Measurements from ENCODE around the gene REEP1. TPM values are rescaled to one million over a fixed set of nuclear protein-coding genes. Genes with fewer than 3 reads are reported as not detected.

Gene REEP1
- total and polyA plus RNA-seq, 2 of the 13 experiments (the other 11 are each of a cell fraction or from before 2014, with no cell fraction given), result 0.27 TPM; not detected in 1

DNA sequence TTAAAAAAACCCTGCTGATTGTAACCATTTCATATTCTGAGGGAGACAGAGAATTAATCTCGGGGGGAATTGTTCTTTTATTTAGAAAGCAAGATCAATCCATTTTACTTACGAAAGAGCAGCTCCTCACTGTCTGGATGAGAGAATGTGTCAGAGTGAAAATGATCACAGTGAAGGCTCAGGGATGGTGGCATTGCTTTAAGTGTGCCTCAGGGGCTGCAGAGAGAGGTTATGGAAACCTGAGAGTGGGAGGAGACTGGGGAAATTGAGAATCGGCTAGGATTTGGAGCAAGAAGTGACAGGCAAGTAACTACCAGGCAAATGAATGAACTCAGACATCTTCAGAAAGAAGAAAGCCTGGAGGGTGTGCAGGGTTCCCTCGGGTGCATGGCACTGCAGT is 104.0 kb downstream of the REEP1 start:
- Histone ChIP-seq H4K20me1 (ENCODE audit: insufficient read depth, low read length) (no peaks in the 10 kb centered on the region), H2AFZ (ENCODE audit: low read length) (no peak overlapping the region), H3K4me3 (replicated peaks in 1 of 3; ENCODE audit: insufficient read depth in 1 of 3, low read depth in 2 of 3, low read length in 3 of 3) (no peak overlapping the region), H3K36me3 (replicated peaks in 1 of 2; ENCODE audit: control insufficient read depth in 1 of 2, insufficient read depth in 2 of 2, low read length in 2 of 2) (no peaks in the 10 kb centered on the region), H3K9ac (ENCODE audit: insufficient read depth, low read depth, low read length) (no peak overlapping the region), H3K4me2 (ENCODE audit: low read depth, low read length) (no peak overlapping the region), H3K27ac (ENCODE audit: extremely low read length, insufficient read depth, low read length) (no peak overlapping the region), H3K9me3 (ENCODE audit: low read length) (no peaks in the 10 kb centered on the region), H3K27me3 (ENCODE audit: control insufficient read depth in 1 of 2, insufficient read depth in 2 of 2, low read length in 2 of 2) (0 out of 5 replicates have a peak, but pooled peaks cover 2 to 5% of the 10 kb centered on the region in 2 experiments), H3K79me2 (ENCODE audit: insufficient read depth, low read length) (no peaks in the 10 kb centered on the region), H3K4me1 (ENCODE audit: insufficient read depth, low read length) (peaks cover 34% of the 10 kb centered on the region)
- no peak for TF ChIP-seq HCFC1 (IDR thresholded peaks at IDR 0.05; ENCODE audit: low read depth, low read length)
- TF ChIP-seq, protein P1, sequence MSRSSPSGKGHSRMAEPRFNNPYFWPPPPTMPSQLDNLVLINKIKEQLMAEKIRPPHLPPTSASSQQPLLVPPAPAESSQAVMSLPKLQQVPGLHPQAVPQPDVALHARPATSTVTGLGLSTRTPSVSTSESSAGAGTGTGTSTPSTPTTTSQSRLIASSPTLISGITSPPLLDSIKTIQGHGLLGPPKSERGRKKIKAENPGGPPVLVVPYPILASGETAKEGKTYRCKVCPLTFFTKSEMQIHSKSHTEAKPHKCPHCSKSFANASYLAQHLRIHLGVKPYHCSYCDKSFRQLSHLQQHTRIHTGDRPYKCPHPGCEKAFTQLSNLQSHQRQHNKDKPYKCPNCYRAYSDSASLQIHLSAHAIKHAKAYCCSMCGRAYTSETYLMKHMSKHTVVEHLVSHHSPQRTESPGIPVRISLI (CRISPR knock-in tag; IDR thresholded peaks at IDR 0.05; ENCODE audit: borderline replicate concordance), result no peak
- no peak for TF ChIP-seq BORCS8-MEF2B (CRISPR knock-in tag; IDR thresholded peaks at IDR 0.05)
- TF ChIP-seq FLYWCH1 (CRISPR knock-in tag; IDR thresholded peaks at IDR 0.05), result no peak
- TF ChIP-seq, protein P2, sequence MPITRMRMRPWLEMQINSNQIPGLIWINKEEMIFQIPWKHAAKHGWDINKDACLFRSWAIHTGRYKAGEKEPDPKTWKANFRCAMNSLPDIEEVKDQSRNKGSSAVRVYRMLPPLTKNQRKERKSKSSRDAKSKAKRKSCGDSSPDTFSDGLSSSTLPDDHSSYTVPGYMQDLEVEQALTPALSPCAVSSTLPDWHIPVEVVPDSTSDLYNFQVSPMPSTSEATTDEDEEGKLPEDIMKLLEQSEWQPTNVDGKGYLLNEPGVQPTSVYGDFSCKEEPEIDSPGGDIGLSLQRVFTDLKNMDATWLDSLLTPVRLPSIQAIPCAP (CRISPR knock-in tag; IDR thresholded peaks at IDR 0.05; ENCODE audit: low read depth), result no peak
- TF ChIP-seq TCF7 (IDR thresholded peaks at IDR 0.05; ENCODE audit: low read depth), result no peak
- no peak for TF ChIP-seq ZNF790 (CRISPR knock-in tag; IDR thresholded peaks at IDR 0.05; ENCODE audit: borderline replicate concordance)
- TF ChIP-seq, protein P3, sequence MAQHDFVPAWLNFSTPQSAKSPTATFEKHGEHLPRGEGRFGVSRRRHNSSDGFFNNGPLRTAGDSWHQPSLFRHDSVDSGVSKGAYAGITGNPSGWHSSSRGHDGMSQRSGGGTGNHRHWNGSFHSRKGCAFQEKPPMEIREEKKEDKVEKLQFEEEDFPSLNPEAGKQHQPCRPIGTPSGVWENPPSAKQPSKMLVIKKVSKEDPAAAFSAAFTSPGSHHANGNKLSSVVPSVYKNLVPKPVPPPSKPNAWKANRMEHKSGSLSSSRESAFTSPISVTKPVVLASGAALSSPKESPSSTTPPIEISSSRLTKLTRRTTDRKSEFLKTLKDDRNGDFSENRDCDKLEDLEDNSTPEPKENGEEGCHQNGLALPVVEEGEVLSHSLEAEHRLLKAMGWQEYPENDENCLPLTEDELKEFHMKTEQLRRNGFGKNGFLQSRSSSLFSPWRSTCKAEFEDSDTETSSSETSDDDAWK (CRISPR knock-in tag; IDR thresholded peaks at IDR 0.05), result no peak
- no peak for TF ChIP-seq NFYC (CRISPR knock-in tag; IDR thresholded peaks at IDR 0.05)
- TF ChIP-seq EHMT2 (IDR thresholded peaks at IDR 0.05; ENCODE audit: borderline replicate concordance, low read depth, low read length), result no peak
- TF ChIP-seq NR1H2 (CRISPR knock-in tag; IDR thresholded peaks at IDR 0.05; ENCODE audit: borderline replicate concordance, low read depth), result no peak
- no peak for TF ChIP-seq ZNF264 (CRISPR knock-in tag; IDR thresholded peaks at IDR 0.05)
- no peak for TF ChIP-seq FOXA1 (IDR thresholded peaks at IDR 0.05)
- no peak for TF ChIP-seq FOXA1 (CRISPR knock-in tag; IDR thresholded peaks at IDR 0.05)
- TF ChIP-seq, protein P4, sequence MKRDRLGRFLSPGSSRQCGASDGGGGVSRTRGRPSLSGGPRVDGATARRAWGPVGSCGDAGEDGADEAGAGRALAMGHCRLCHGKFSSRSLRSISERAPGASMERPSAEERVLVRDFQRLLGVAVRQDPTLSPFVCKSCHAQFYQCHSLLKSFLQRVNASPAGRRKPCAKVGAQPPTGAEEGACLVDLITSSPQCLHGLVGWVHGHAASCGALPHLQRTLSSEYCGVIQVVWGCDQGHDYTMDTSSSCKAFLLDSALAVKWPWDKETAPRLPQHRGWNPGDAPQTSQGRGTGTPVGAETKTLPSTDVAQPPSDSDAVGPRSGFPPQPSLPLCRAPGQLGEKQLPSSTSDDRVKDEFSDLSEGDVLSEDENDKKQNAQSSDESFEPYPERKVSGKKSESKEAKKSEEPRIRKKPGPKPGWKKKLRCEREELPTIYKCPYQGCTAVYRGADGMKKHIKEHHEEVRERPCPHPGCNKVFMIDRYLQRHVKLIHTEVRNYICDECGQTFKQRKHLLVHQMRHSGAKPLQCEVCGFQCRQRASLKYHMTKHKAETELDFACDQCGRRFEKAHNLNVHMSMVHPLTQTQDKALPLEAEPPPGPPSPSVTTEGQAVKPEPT (CRISPR knock-in tag; IDR thresholded peaks at IDR 0.05; ENCODE audit: low read depth), result no peak
- TF ChIP-seq ZBTB21 (CRISPR knock-in tag; IDR thresholded peaks at IDR 0.05), result no peak
- TF ChIP-seq ZSCAN25 (CRISPR knock-in tag; IDR thresholded peaks at IDR 0.05), result no peak
- no peak for TF ChIP-seq KAT2B (IDR thresholded peaks at IDR 0.05; ENCODE audit: borderline replicate concordance, low read depth, low read length)
- TF ChIP-seq TBP (CRISPR knock-in tag; IDR thresholded peaks at IDR 0.05), result no peak
- DNase-seq (ENCODE audit: low spot score) (no peak), FAIRE-seq (no peak), ATAC-seq (no peak)
- 11% methylated on average over 4 of the region's 4 CpGs for WGBS (ENCODE audit: low lambda C conversion rate)
- intact Hi-C loops (cut with micrococcal nuclease; ENCODE audit: unreplicated experiment), result no loop called here
- in situ Hi-C loops (cut with HindIII; ENCODE audit: extremely low pct_ligation_motif_present, low pct_unique_long_range_greater_than_20kb), result no loop called here
- BruUV-seq (replicated peaks), result no TSS peak
- POLR2A ChIA-PET, result no interaction called here
- CTCF ChIA-PET (ENCODE audit: low intra/inter-chr PET ratio, low total read pairs), result no interaction called here
